Transverse colon (tissue), 4 donors: ENCODE data around the gene PLEKHH2.

Experiments
- EP300 ChIP-seq: sonication (generic); formaldehyde crosslinking; IDR thresholded peaks from one replicate; pipeline ENCODE4 v1.6.1; 2017; ENCODE audit warnings: antibody characterized with exemption, low read depth
- POLR2A ChIP-seq: fragments of 450-650 bp; IDR thresholded peaks from one replicate; pipeline ENCODE4 v1.6.1; 2016; ENCODE audit warnings: antibody characterized with exemption, mild to moderate bottlenecking, moderate library complexity
- POLR2AphosphoS5 ChIP-seq, 3 donors: sonication (generic); formaldehyde crosslinking; IDR thresholded peaks; one replicate each; pipeline ENCODE4 v1.6.1; 2016; ENCODE audit warnings: antibody characterized with exemption in 3 of 3
- TF ChIP-seq, protein P1 (sequence below), 5 experiments: fragments of 200-600 bp in 3 of 5; fragments of 450-650 bp in 2 of 5; sonication (generic) in 3 of 5; IDR thresholded peaks; 1 replicate in 2 of 5; 2 replicates in 3 of 5; pipeline ENCODE4 v1.5.1; 2016 to 2017; ENCODE audit warnings: antibody characterized with exemption in 5 of 5, inconsistent platforms in 3 of 5, mild to moderate bottlenecking in 2 of 5, moderate library complexity in 1 of 5

DNA sequence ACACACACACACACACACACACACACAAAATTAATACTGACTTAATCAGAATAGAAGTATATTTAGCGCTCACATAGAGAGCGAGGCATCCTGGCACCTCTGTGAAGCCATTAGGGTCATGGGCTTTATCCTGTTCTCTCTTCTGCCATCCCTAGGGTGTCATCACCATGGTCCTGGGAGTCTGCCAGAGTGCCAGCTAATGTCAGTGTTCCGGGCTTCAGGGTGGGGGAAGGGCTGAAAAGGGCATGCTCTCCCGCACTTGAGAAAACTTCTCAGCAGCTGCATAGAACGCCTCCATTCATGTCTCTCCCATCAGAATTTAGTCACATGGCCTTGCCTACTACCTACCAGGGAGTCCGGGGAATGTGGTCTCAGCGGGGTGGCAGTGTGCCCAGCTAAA, 117.1 kb downstream of the PLEKHH2 start:
- TF ChIP-seq POLR2A = no peak
- TF ChIP-seq, protein P1, sequence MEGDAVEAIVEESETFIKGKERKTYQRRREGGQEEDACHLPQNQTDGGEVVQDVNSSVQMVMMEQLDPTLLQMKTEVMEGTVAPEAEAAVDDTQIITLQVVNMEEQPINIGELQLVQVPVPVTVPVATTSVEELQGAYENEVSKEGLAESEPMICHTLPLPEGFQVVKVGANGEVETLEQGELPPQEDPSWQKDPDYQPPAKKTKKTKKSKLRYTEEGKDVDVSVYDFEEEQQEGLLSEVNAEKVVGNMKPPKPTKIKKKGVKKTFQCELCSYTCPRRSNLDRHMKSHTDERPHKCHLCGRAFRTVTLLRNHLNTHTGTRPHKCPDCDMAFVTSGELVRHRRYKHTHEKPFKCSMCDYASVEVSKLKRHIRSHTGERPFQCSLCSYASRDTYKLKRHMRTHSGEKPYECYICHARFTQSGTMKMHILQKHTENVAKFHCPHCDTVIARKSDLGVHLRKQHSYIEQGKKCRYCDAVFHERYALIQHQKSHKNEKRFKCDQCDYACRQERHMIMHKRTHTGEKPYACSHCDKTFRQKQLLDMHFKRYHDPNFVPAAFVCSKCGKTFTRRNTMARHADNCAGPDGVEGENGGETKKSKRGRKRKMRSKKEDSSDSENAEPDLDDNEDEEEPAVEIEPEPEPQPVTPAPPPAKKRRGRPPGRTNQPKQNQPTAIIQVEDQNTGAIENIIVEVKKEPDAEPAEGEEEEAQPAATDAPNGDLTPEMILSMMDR (IDR thresholded peaks at IDR 0.05) = no peak
- TF ChIP-seq EP300 = no peak
- TF ChIP-seq POLR2AphosphoS5 (IDR thresholded peaks at IDR 0.05) = no peak
